ENCODE measurements around the gene NOXO1. TPM values are rescaled to one million over a fixed set of nuclear protein-coding genes. Genes with fewer than 3 reads are reported as not detected.
A peak's percentile ranks its signal among the peaks of the same experiment; 100 is the strongest.

Gene NOXO1
- total RNA-seq, 1 experiment from 2014 or later: 1.7 TPM

- Histone ChIP-seq H2BK120ac (ENCODE audit: low read depth, low read length, poor library complexity, severe bottlenecking) (no peak overlapping the region), H2AFZ (ENCODE audit: low read length) (no peak overlapping the region), H3K79me2 (ENCODE audit: insufficient read depth, low read length) (no peaks in the 10 kb centered on the region), H2BK12ac (ENCODE audit: insufficient read length, low read depth, low read length) (no peak overlapping the region), H3K4me1 (ENCODE audit: insufficient read depth, low read length) (peaks cover 2% of the 10 kb centered on the region; the same call in 1 of the 2 replicates), H3K18ac (ENCODE audit: insufficient read length, low read depth, low read length) (no peak overlapping the region), H2AK5ac (ENCODE audit: insufficient read length, low read length) (no peak overlapping the region), H3T11ph (ENCODE audit: low read length) (no peak overlapping the region), H3K79me1 (ENCODE audit: insufficient read depth, low read depth, low read length, poor library complexity, severe bottlenecking) (no peaks in the 10 kb centered on the region), H2BK20ac (ENCODE audit: low read depth, low read length, poor library complexity, severe bottlenecking) (no peak overlapping the region), H3K27me3 (ENCODE audit: insufficient read depth, low read length) (no peaks in the 10 kb centered on the region), H3K4ac (ENCODE audit: low read depth, low read length) (no peak overlapping the region), H3K23ac (ENCODE audit: insufficient read length, low read depth, low read length) (no peak overlapping the region), H3K9ac (ENCODE audit: extremely low read depth, insufficient read length, low read length) (no peak overlapping the region), H4K8ac (replicated peaks; ENCODE audit: insufficient read length, low read depth, low read length) (no peak overlapping the region), H3K14ac (ENCODE audit: insufficient read depth, low read length) (no peak overlapping the region), H4K5ac (ENCODE audit: insufficient read length, low read depth, low read length) (no peak overlapping the region), H2BK5ac (ENCODE audit: insufficient read length, low read length) (no peak overlapping the region), H3K27ac (ENCODE audit: insufficient read length, low read depth, low read length) (no peak overlapping the region), H2BK15ac (ENCODE audit: low read depth, low read length) (no peak overlapping the region), H4K91ac (ENCODE audit: insufficient read length, low read depth, low read length) (no peak overlapping the region), H3K4me2 (ENCODE audit: insufficient read depth, insufficient read length, low read length) (no peak overlapping the region), H3K9me3 (ENCODE audit: control insufficient read depth, low read depth, low read length) (no peaks in the 10 kb centered on the region), H3K23me2 (ENCODE audit: insufficient read length, low read depth, low read length, poor library complexity, severe bottlenecking) (peaks cover 5% of the 10 kb centered on the region), H3K56ac (ENCODE audit: insufficient read length, low read depth, low read length) (no peak overlapping the region), H4K20me1 (ENCODE audit: control insufficient read depth, insufficient read depth, insufficient read length) (no peaks in the 10 kb centered on the region)
- Mint-ChIP-seq H3K27me3 (ENCODE audit: low read depth) (peaks cover 1% of the 10 kb centered on the region; the same call in 1 of the 2 replicates), H3K4me3 (no peak overlapping the region), H3K27ac (peak overlapping the region in 1 of 3 experiments; percentile 40; a peak in 2 of 7 replicates), H3K9me3 (peaks cover 0 to 3% of the 10 kb centered on the region in 2 experiments; a peak in 1 of 5 replicates), H3K4me1 (peaks cover 10 to 15% of the 10 kb centered on the region in 2 experiments), H3K36me3 (ENCODE audit: insufficient read depth in 1 of 3, low read depth in 3 of 3) (no peaks in the 10 kb centered on the region; a peak in 1 of 7 replicates)
- no peak for TF ChIP-seq CTCF (conservative IDR thresholded peaks at IDR 0.05)
- no CpG with 5 or more reads among the region's 9 CpGs for WGBS (ENCODE audit: extremely low coverage, insufficient read length, low lambda C conversion rate)
- DNase-seq: no peak
These were observed 33.9 kb downstream of the NOXO1 start for GRCh38 chr16:1947369-1947670.

Data from H9 (cell line).